Measurements from ENCODE around the gene ZMPSTE24.
"Not testable (repeated sequence)": the region's sequence is repeated elsewhere in the genome, so short reads cannot be mapped to it uniquely, and the experiment has no call there.

DNA sequence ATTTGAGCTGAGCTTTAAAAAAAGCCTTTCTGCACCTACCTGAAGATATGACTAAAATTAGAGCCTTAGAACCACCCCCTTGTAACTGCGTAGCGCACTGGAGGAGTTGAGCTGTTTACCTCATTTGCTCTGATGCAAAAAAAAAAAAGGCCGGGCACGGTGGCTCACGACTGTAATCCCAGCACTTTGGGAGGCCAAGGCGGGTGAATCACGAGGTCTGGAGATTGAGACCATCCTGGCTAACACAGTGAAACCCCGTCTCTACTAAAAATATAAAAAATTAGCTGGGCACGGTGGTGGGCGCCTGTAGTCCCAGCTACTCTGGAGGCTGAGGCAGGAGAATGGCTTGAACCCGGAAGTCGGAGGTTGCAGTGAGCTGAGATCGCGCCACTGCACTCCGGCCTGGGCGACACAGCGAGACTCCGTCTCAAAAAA, 36.5 kb upstream of the ZMPSTE24 start:
- TF ChIP-seq, protein P1, sequence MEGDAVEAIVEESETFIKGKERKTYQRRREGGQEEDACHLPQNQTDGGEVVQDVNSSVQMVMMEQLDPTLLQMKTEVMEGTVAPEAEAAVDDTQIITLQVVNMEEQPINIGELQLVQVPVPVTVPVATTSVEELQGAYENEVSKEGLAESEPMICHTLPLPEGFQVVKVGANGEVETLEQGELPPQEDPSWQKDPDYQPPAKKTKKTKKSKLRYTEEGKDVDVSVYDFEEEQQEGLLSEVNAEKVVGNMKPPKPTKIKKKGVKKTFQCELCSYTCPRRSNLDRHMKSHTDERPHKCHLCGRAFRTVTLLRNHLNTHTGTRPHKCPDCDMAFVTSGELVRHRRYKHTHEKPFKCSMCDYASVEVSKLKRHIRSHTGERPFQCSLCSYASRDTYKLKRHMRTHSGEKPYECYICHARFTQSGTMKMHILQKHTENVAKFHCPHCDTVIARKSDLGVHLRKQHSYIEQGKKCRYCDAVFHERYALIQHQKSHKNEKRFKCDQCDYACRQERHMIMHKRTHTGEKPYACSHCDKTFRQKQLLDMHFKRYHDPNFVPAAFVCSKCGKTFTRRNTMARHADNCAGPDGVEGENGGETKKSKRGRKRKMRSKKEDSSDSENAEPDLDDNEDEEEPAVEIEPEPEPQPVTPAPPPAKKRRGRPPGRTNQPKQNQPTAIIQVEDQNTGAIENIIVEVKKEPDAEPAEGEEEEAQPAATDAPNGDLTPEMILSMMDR (IDR thresholded peaks at IDR 0.05; ENCODE audit: low read depth, low read length, poor library complexity, severe bottlenecking): not testable (repeated sequence)
- TF ChIP-seq EZH2phosphoT487 (IDR thresholded peaks at IDR 0.05; ENCODE audit: borderline replicate concordance, low read length): not testable (repeated sequence)
